Inflammatory macrophage treated with lipopolysaccharide for 4 hours (primary cell): ENCODE measurements around the gene EPAS1.

ENCODE experiments used
- DNase-seq: peaks from one replicate; pipeline ENCODE4 v3.0.0-alpha.2; 2020

EPAS1 gene

DNA sequence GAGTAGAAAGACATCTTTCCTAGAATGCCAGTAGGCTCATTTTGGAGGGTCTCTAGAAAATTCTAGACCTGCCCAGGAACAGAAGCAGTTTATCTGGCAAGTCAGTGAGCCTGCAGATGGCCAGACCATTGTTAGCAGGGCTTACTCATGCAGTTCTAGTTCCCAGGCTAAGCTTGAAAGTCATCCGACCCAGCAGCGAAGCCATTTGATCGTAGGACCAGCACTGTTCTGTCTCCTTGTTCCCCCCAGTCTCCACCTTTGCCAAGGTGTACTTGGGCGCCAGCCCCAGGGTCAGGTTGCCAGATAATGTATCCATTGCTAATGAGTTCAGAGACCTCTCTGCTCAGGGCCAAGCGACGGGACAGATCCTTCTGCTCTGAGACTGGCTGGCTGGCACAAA, 70.1 kb downstream of the EPAS1 start:
- no peak for DNase-seq

DNA sequence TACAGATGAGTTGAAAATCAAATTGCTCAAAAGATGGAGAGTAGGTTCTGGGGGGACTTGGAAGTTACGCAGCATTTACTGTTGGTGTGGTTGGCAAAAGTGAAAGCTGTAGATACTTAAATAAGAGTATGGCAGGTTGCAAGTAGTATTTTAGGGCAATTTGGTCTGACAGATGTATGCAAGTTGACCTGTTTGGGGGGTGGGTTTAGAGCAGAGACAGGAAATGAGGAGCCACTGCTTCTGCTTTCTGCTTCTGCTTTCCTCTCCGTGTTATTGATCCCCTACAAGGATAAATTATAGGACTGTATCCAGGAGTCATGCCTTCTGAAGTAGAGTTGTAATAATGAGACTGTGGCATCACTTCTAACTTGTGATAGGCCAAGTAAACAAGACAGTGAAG, 71.2 kb downstream of the EPAS1 start:
- no peak for DNase-seq

GRCh38 chr2:46369783-46370182, 72.6 kb downstream of the EPAS1 start:
- DNase-seq: peak; percentile 9

DNA sequence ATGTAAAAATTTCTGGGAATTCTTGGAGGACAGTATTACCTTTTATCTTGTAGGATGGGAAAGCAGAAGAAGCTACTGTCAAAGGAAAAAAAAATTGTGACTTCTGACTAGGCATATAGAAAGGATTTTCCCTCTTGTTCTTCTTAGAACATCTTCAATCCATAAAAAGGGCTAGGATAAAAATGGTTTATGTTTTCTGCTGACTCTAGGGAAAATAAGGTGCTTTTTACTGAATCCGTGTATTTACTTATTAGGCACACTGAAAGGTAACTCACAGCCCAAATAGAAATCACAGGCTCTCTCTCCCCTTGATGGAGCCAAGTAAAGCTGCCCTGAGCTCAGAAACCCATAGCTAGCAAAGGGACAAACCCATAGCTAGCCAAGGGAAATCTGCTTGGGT, 74.6 kb downstream of the EPAS1 start:
- no peak for DNase-seq

DNA sequence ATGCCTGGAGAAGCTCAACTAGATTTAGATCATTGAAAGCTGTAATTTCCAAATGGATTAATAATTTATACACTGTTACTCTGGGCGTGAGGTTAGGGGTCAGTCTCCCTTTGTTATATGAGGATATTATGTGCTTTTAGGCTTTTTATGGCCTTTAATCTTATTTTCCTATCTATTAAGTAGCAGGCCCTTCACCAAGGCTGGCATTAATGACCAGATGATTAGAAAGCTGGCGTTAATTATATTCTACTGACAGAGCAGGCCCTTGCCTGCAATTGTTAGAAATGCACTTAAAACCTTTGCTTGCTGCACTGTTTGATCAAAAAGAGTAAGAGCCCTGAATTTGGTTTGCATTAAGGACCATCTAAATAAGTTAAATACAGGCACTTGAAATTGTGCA, 75.3 kb downstream of the EPAS1 start:
- DNase-seq: no peak

DNA sequence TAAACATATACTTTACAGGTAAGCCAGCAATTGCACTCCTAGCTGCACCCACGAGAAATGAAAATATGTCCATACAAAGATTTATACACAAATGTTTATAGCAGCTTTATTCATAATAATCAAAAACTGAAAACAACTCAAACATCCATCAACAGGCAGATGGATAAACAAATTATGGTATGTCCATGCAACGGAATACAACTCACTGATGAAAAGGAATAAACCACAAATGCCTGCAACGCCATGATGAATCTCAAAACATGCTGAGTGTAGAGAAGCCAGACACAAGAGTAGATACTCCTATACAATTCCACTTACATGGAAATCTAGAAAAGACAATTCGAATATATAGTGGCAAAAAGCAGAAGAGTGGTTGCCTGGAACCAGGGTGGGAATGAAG, 76.0 kb downstream of the EPAS1 start:
- DNase-seq: no peak

GRCh38 chr2:46375566-46376125, 78.4 kb downstream of the EPAS1 start:
- no peak for DNase-seq

GRCh38 chr2:46376586-46376985, 79.4 kb downstream of the EPAS1 start:
- no peak for DNase-seq

DNA sequence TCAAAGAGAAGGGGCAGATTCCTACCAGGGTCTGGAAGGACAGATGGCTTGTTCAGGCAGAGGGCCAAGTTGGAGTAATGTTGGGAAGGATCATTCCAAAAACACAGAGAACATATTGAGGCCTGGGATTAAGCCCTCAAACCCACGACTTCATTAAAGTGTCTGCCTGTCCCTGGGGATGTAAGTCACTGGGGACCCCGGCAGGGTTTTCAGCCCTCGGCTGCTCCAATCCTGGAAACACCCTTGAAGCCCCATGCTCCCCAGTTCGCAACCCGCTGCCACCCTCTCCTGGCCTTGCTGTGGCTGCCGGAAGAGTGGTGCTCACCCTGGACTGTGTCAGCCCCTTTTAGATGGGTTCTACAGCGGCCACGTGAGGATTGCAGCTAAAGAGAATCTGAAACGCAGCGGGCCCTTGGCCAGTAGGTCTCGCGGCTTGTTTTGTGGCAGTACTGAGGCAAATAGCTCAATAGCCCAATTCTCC, 79.9 kb downstream of the EPAS1 start:
- DNase-seq: no peak

- no peak for DNase-seq
These were observed 80.7 kb downstream of the EPAS1 start for GRCh38 chr2:46377666-46378560.

GRCh38 chr2:46378616-46379015, 81.4 kb downstream of the EPAS1 start:
- DNase-seq: no peak

DNA sequence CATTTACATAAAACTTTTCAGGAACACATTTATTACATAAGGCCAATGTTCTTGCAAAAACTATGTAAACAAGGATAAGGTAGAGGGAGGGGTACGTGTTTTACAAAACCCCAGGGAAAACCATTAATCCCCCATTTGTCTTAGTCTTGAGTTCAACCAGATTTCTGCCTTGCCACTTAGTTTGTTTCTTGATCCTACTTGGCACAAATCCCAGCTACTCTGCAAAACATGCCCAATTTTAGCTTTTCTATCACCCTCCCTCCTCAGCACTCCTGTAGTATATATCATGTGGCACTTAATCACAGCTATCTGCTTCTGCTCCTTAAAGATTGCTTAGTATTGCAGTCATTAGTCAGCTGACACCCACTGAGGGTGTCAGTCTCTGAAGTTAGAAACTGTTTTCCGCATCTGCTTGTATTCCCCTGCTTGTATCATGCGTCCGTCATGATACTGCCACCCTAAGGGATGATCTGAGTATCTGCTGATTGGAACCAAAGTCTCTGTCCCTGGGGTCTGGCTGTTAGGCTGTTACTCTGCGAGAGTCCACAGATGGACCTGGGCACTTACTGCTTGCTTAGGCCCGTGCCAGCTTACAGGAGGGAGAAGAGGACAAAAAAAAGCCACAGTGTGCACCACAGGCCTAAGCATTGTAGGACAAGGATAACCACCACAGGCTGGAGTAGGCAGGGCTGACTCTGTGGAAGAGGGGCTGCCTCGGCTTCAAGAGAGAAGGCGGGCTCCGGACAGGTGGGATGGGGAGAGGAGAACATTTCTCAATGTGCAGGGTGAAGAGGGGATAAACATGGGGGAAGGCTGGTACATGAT, 82.2 kb downstream of the EPAS1 start:
- DNase-seq: peak; percentile 83

DNA sequence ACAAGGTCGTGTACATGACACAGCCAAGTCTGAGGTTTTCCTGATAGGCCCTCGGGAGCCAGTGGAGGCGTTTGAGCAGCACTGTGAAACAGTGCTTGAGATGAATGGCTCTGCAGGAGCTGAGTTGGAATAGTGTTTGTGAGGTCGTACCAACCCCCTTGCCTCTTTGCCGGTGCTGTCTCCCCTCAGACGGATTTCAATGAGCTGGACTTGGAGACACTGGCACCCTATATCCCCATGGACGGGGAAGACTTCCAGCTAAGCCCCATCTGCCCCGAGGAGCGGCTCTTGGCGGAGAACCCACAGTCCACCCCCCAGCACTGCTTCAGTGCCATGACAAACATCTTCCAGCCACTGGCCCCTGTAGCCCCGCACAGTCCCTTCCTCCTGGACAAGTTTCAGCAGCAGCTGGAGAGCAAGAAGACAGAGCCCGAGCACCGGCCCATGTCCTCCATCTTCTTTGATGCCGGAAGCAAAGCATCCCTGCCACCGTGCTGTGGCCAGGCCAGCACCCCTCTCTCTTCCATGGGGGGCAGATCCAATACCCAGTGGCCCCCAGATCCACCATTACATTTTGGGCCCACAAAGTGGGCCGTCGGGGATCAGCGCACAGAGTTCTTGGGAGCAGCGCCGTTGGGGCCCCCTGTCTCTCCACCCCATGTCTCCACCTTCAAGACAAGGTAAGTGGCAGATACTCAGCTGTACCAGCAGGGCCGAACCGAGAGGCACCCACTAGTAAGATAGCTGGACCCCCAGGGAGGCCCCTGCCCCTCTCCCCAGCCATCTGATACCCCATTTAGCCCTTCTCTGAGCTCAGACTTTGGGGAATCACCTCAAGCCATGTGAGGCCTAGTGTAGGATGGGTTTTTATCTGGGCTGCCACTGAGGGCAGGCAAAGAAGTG, 83.1 kb downstream of the EPAS1 start:
- DNase-seq: no peak

DNA sequence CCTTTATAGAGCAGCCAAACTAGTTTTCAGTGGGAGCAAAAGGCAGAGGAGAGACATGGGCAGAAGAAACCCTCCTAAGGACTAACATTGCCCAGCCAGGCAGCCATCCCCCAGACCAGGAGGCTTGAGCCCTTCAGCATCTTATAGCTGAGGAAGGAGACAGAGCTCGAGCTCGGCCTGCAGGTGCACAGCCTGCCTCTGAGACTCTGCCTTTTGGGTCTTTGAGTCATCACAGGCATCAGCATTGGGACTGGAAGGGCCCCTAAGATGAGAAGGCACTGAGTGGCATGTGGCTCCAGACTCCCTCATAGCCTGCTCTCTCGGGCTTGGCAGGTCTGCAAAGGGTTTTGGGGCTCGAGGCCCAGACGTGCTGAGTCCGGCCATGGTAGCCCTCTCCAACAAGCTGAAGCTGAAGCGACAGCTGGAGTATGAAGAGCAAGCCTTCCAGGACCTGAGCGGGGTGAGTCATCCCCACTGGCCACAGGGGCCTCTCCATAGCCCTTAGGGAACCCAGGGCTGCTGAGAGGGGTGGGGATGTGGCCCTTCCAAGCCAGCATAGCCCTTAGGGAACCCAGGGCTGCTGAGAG, 84.1 kb downstream of the EPAS1 start:
- no peak for DNase-seq

DNA sequence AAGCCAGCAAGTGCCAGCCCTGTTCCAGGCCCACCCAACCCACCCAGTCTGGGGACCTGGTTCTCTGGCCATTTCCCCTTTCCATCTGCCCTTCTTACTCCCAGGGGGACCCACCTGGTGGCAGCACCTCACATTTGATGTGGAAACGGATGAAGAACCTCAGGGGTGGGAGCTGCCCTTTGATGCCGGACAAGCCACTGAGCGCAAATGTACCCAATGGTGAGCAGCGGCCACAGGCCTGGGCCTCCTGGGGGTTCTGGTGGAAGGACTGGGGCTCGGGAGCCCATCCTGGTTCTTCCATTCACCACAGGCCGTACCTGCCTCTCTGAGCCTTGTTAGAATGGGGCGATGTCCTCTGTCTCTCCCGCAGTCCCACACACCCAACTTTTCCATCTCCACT, 84.7 kb downstream of the EPAS1 start:
- DNase-seq: no peak

DNA sequence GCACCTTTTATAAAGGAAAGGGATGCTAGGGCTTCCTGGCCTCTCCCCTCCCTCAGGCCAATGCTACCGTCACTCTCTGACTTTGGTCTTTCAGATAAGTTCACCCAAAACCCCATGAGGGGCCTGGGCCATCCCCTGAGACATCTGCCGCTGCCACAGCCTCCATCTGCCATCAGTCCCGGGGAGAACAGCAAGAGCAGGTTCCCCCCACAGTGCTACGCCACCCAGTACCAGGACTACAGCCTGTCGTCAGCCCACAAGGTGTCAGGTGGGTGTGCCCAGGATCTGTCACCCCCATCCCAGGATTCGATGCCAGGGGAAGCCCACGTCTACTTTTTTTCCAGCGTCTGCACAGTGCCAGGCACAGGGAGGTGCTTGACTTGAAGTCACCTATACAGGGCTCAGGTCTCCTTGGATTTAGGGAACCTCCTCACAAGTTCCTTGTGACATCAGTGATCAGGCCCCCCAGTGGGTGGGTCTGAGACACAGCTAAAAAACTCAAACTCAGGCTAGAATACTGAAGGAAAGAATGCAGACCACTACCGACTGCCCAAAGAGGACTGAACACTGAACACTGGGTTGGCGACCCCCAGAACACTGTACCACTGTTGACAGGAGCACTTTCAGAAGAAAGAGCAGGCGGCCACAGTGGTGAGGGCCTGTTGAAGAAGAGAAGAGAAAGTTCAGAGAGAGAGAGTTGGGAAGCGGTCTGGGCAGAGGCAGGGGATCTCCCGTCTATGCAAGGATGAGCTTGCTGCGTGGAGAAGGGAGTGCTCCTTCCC, 85.3 kb downstream of the EPAS1 start:
- no peak for DNase-seq

GRCh38 chr2:46383113-46383395, 85.8 kb downstream of the EPAS1 start:
- DNase-seq: no peak

- DNase-seq: no peak
These were observed 86.7 kb downstream of the EPAS1 start for GRCh38 chr2:46383784-46384456.

GRCh38 chr2:46384457-46384815, 87.2 kb downstream of the EPAS1 start:
- no peak for DNase-seq

GRCh38 chr2:46385786-46386577, 88.8 kb downstream of the EPAS1 start:
- peak; percentile 91 for DNase-seq
